DOHH2 (cell line): ENCODE measurements around the gene FBXL20.

Experiments
- EZH2phosphoT487 ChIP-seq: fragments of 200-600 bp; sonication (generic); IDR thresholded peaks from 2 replicates; pipeline ENCODE4 v1.6.1; 2017; ENCODE audit warnings: borderline replicate concordance, mild to moderate bottlenecking, antibody characterized with exemption, low read length, moderate library complexity, mixed read lengths
- TF ChIP-seq, protein P1 (sequence below): fragments of 200-600 bp; sonication (generic); IDR thresholded peaks from one replicate; pipeline ENCODE4 v1.5.1; 2014; ENCODE audit warnings: antibody characterized with exemption, mild to moderate bottlenecking, low read depth, low read length; ENCODE audit not compliant: poor library complexity, severe bottlenecking

DNA sequence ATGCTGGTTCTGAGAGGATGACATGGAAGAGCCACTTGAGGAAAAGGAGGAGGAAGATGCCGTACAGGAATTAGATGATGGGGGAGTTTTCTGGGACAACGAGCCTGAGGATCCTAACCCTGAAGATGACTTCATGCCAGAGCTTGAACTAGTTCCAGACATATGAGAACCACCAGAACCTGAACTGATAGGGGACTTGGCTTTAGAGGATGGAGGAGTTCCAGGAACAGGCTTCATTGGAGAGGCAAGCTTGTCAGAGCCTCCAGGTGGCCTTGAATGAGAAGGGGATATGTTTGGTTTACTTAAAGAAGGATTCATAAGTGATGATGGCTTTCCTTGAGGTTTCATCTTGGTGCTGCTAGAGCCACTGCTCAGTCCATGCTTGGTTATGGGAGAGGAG, 6.9 kb upstream of the FBXL20 start:
- TF ChIP-seq, protein P1, sequence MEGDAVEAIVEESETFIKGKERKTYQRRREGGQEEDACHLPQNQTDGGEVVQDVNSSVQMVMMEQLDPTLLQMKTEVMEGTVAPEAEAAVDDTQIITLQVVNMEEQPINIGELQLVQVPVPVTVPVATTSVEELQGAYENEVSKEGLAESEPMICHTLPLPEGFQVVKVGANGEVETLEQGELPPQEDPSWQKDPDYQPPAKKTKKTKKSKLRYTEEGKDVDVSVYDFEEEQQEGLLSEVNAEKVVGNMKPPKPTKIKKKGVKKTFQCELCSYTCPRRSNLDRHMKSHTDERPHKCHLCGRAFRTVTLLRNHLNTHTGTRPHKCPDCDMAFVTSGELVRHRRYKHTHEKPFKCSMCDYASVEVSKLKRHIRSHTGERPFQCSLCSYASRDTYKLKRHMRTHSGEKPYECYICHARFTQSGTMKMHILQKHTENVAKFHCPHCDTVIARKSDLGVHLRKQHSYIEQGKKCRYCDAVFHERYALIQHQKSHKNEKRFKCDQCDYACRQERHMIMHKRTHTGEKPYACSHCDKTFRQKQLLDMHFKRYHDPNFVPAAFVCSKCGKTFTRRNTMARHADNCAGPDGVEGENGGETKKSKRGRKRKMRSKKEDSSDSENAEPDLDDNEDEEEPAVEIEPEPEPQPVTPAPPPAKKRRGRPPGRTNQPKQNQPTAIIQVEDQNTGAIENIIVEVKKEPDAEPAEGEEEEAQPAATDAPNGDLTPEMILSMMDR, result no peak
- no peak for TF ChIP-seq EZH2phosphoT487
